GM18873 (cell line): ENCODE results near the gene ENAH.
"Not testable (repeated sequence)": the region's sequence is repeated elsewhere in the genome, so short reads cannot be mapped to it uniquely, and the experiment has no call there.

ENCODE experiments used
- ATAC-seq: cut with Tn5 transposase; IDR thresholded peaks from one replicate; pipeline ENCODE4 v1.9.1; 2021; ENCODE audit warnings: mild to moderate bottlenecking, moderate library complexity, moderate number of reproducible peaks; ENCODE audit not compliant: unreplicated experiment, low FRiP score

ENAH gene

GRCh38 chr1:225677350-225678124, 24.6 kb upstream of the ENAH start:
- no peak for ATAC-seq

- no peak for ATAC-seq
These were observed 21.5 kb upstream of the ENAH start for GRCh38 chr1:225674381-225674780.

- ATAC-seq = no peak
These were observed 18.1 kb upstream of the ENAH start for GRCh38 chr1:225670806-225671733.

GRCh38 chr1:225670356-225670755, 17.4 kb upstream of the ENAH start:
- no peak for ATAC-seq

GRCh38 chr1:225668222-225668621, 15.3 kb upstream of the ENAH start:
- ATAC-seq = no peak

- no peak for ATAC-seq
These were observed 14.4 kb upstream of the ENAH start for GRCh38 chr1:225667362-225667761.

GRCh38 chr1:225666495-225666894, 13.6 kb upstream of the ENAH start:
- ATAC-seq = no peak

- no peak for ATAC-seq
These were observed 11.8 kb upstream of the ENAH start for GRCh38 chr1:225664762-225665161.

- no peak for ATAC-seq
These were observed 9.2 kb upstream of the ENAH start for GRCh38 chr1:225662155-225662554.

GRCh38 chr1:225660544-225660946, 7.6 kb upstream of the ENAH start:
- ATAC-seq = no peak

GRCh38 chr1:225658041-225658440, 5.1 kb upstream of the ENAH start:
- no peak for ATAC-seq

GRCh38 chr1:225657462-225657989, 4.6 kb upstream of the ENAH start:
- ATAC-seq = no peak

GRCh38 chr1:225656259-225656655, 3.3 kb upstream of the ENAH start:
- not testable (repeated sequence) for ATAC-seq

GRCh38 chr1:225655509-225656258, 2.8 kb upstream of the ENAH start:
- no peak for ATAC-seq

- no peak for ATAC-seq
These were observed 2.0 kb upstream of the ENAH start for GRCh38 chr1:225654688-225655508.

GRCh38 chr1:225654277-225654597, 1.3 kb upstream of the ENAH start:
- ATAC-seq = no peak

- no peak for ATAC-seq
These were observed 747 bp upstream of the ENAH start for GRCh38 chr1:225653463-225654276.

GRCh38 chr1:225651872-225652728, 823 bp downstream of the ENAH start:
- ATAC-seq = no peak
